Vagina (tissue), 2 donors: ENCODE results near the gene LRRC4B.
A peak's percentile ranks its signal among the peaks of the same experiment; 100 is the strongest.

Experiments used
- CTCF ChIP-seq, 3 experiments: fragments of 450-650 bp in 2 of 3; fragments of 200-600 bp in 1 of 3; sonication (generic) in 1 of 3; IDR thresholded peaks; one replicate each; pipeline ENCODE4 v1.5.1; 2017 to 2019; ENCODE audit warnings: antibody characterized with exemption in 3 of 3, mild to moderate bottlenecking in 2 of 3, moderate library complexity in 2 of 3
- POLR2A ChIP-seq, 2 donors: fragments of 450-650 bp; IDR thresholded peaks; one replicate each; pipeline ENCODE4 v1.6.1; 2017; ENCODE audit warnings: antibody characterized with exemption in 2 of 2, mild to moderate bottlenecking in 2 of 2, moderate library complexity in 2 of 2
- POLR2AphosphoS5 ChIP-seq, 2 donors: sonication (generic); formaldehyde crosslinking; IDR thresholded peaks; one replicate each; pipeline ENCODE4 v1.9.0; 2017; ENCODE audit warnings: antibody characterized with exemption in 2 of 2, mild to moderate bottlenecking in 2 of 2, low read depth in 1 of 2; ENCODE audit not compliant: insufficient read depth in 1 of 2

GRCh38 chr19:50537769-50538230 is 30.4 kb downstream of the LRRC4B start:
- TF ChIP-seq CTCF (IDR thresholded peaks at IDR 0.05) (peak in 2 of 3 experiments; percentile 9 to 43), POLR2A (IDR thresholded peaks at IDR 0.05) (no peak), POLR2AphosphoS5 (IDR thresholded peaks at IDR 0.05; ENCODE audit: insufficient read depth in 1 of 2, low read depth in 1 of 2) (no peak)
